ENCODE results near the gene FAM83C. TPM values are rescaled to one million over a fixed set of nuclear protein-coding genes. Genes with fewer than 3 reads are reported as not detected.

Gene FAM83C
- total RNA-seq, 1 donor from 2014 or later, result not detected

GRCh38 chr20:35328095-35328685 lies 36.0 kb upstream of the FAM83C start:
- Mint-ChIP-seq H3K9me3 (no peaks in the 10 kb centered on the region), H3K36me3 (ENCODE audit: low read depth) (peaks cover 9% of the 10 kb centered on the region), H3K4me3 (no peak overlapping the region), H3K27me3 (no peaks in the 10 kb centered on the region), H3K27ac (no peak overlapping the region), H3K4me1 (no peaks in the 10 kb centered on the region)
- TF ChIP-seq CTCF (IDR thresholded peaks at IDR 0.05), result no peak
- intact Hi-C loops (cut with micrococcal nuclease), result no loop called here
- POLR2A ChIA-PET, result no interaction called here
- CTCF ChIA-PET, result interaction anchor here (1.2 kb wide), 1 partner anchor 14 kb away, joined by 3 read pairs; no protein-coding TSS in a partner anchor
- DNase-seq, result no peak
- no peak for ATAC-seq (ENCODE audit: low read depth)

GRCh38 chr20:35327074-35327976 lies 35.1 kb upstream of the FAM83C start:
- ChIA-PET CTCF (no interaction called here), POLR2A (no interaction called here)
- DNase-seq, result no peak
- no peak overlapping the region for H3K27ac Mint-ChIP-seq
- H3K4me1 Mint-ChIP-seq, result no peaks in the 10 kb centered on the region
- intact Hi-C loops (cut with micrococcal nuclease), result no loop called here
- TF ChIP-seq CTCF (IDR thresholded peaks at IDR 0.05), result no peak
- H3K36me3 Mint-ChIP-seq (ENCODE audit: low read depth), result peaks cover 6% of the 10 kb centered on the region
- H3K27me3 Mint-ChIP-seq, result no peaks in the 10 kb centered on the region
- ATAC-seq (ENCODE audit: low read depth), result no peak
- no peaks in the 10 kb centered on the region for H3K9me3 Mint-ChIP-seq
- no peak overlapping the region for H3K4me3 Mint-ChIP-seq

GRCh38 chr20:35326740-35327073 lies 34.5 kb upstream of the FAM83C start:
- no peaks in the 10 kb centered on the region for H3K4me1 Mint-ChIP-seq
- H3K36me3 Mint-ChIP-seq (ENCODE audit: low read depth), result peaks cover 4% of the 10 kb centered on the region
- ChIA-PET POLR2A (no interaction called here), CTCF (no interaction called here)
- no peak overlapping the region for H3K27ac Mint-ChIP-seq
- ATAC-seq (ENCODE audit: low read depth), result no peak
- intact Hi-C loops (cut with micrococcal nuclease), result no loop called here
- no peaks in the 10 kb centered on the region for H3K27me3 Mint-ChIP-seq
- H3K4me3 Mint-ChIP-seq, result no peak overlapping the region
- TF ChIP-seq CTCF (IDR thresholded peaks at IDR 0.05), result no peak
- no peaks in the 10 kb centered on the region for H3K9me3 Mint-ChIP-seq
- no peak for DNase-seq

- CTCF ChIA-PET, result no interaction called here
- H3K4me3 Mint-ChIP-seq, result no peak overlapping the region
Measured at GRCh38 chr20:35326021-35326739, 34.0 kb upstream of the FAM83C start.

More at GRCh38 chr20:35326021-35326739, 34.0 kb upstream of the FAM83C start:
- Mint-ChIP-seq H3K9me3 (no peaks in the 10 kb centered on the region), H3K36me3 (ENCODE audit: low read depth) (peaks cover 6% of the 10 kb centered on the region), H3K27ac (no peak overlapping the region), H3K27me3 (no peaks in the 10 kb centered on the region), H3K4me1 (no peaks in the 10 kb centered on the region)
- no peak for TF ChIP-seq CTCF (IDR thresholded peaks at IDR 0.05)
- intact Hi-C loops (cut with micrococcal nuclease), result no loop called here
- no peak for ATAC-seq (ENCODE audit: low read depth)
- POLR2A ChIA-PET, result no interaction called here
- DNase-seq, result no peak

Measured in activated B cell treated with CpG ODN at 0.5 μM for 24 hours (primary cell).